Thoracic aorta (tissue), 2 donors: ENCODE data around the gene PGM2. TPM values are rescaled to one million over a fixed set of nuclear protein-coding genes. Genes with fewer than 3 reads are reported as not detected.
A peak's percentile ranks its signal among the peaks of the same experiment; 100 is the strongest.

Experiments used
- ATAC-seq: fragments of 150-250 bp; one replicate; pipeline ENCODE4 v1.8.0; 2017; ENCODE audit warnings: low read depth; ENCODE audit not compliant: insufficient number of reproducible peaks, low FRiP score
- DNase-seq: peaks from one replicate; pipeline ENCODE4 v3.0.0-alpha.2; 2020; ENCODE audit warnings: low spot score
- H3K27ac ChIP-seq, 2 donors: fragments of 200-600 bp; sonication (generic); 1 replicate in 1 of 2; 2 replicates in 1 of 2; pipeline ENCODE4 v1.5.1; 2016; ENCODE audit warnings: mild to moderate bottlenecking in 2 of 2, moderate library complexity in 2 of 2
- H3K27me3 ChIP-seq: fragments of 200-600 bp; sonication (generic); replicated peaks from 2 replicates; pipeline ENCODE4 v1.6.0; 2016; ENCODE audit warnings: mild to moderate bottlenecking; ENCODE audit not compliant: insufficient read depth
- H3K36me3 ChIP-seq: fragments of 200-600 bp; sonication (generic); one replicate; pipeline ENCODE4 v1.5.1; 2016
- H3K4me1 ChIP-seq, 2 donors: fragments of 200-600 bp; sonication (generic); 1 replicate in 1 of 2; 2 replicates in 1 of 2; pipeline versions ENCODE4 v1.5.1 to v1.6.0; 2016; ENCODE audit warnings: low read depth in 2 of 2, mild to moderate bottlenecking in 1 of 2; ENCODE audit not compliant: control insufficient read depth in 1 of 2
- H3K4me3 ChIP-seq: fragments of 200-600 bp; sonication (generic); 2 replicates; pipeline ENCODE4 v1.5.1; 2016; ENCODE audit warnings: mild to moderate bottlenecking
- H3K9me3 ChIP-seq: fragments of 200-600 bp; sonication (generic); 2 replicates; pipeline ENCODE4 v1.5.1; 2016
- CTCF ChIP-seq: fragments of 200-600 bp; sonication (generic); IDR thresholded peaks from one replicate; pipeline ENCODE4 v1.5.1; 2019; ENCODE audit warnings: antibody characterized with exemption
- total RNA-seq, 2 donors: library from RNA; depleted of rRNA; stranded (reverse); fragments of >200 nt; gene quantifications; one replicate each; pipeline versions ENCODE4 v1.1.0 to v1.2.3, GENCODE V29; 2016

Gene PGM2
- total RNA-seq, 2 donors from 2014 or later, result 22.9 to 29.1 TPM

DNA sequence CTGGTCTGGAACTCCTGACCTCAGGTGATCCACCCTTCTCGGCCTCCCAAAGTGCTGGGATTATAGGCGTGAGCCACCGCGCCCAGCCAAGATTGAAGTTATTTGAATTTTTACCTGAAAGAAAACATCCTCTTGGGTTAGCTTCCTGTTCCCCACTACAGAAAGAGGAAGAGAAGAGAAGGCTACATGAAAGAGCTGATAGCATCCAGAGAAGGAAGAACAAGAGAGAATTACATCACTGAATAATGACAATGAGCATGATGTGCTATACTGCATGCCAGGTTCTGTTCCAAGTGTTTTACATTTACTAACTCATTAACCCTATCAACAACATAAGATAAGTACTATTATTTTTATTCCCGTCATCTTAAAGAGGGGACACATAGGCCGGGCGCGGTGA is 52.9 kb downstream of the PGM2 start:
- H3K4me1 ChIP-seq, result peaks cover 4 to 12% of the 10 kb centered on the region in 2 donors
- no peaks in the 10 kb centered on the region for H3K36me3 ChIP-seq
- H3K27ac ChIP-seq, result no peak overlapping the region
- ATAC-seq, result no peak
- no peak overlapping the region for H3K4me3 ChIP-seq
- H3K27me3 ChIP-seq, result no peaks in the 10 kb centered on the region
- no peaks in the 10 kb centered on the region for H3K9me3 ChIP-seq
- DNase-seq, result no peak
- no peak for TF ChIP-seq CTCF

DNA sequence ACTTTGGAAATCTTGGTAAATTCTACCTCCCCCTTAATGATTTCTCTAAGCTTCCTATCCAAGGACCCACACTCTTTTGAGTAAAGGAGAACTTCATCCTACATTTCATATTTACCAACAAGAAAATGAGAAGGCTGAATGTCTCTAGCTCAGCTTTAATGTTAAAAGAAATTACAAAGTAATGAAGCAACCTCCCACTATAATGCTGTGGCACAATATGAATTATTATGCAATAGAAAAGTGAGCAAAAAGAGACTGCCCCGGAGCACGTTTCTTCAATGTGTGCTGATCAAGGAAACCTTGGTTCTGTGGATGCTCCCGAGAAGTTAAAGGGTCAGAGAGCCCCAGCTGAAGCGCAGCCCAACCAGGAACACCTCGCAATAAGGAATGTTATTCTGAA is 55.3 kb downstream of the PGM2 start:
- H3K27me3 ChIP-seq, result no peaks in the 10 kb centered on the region
- H3K36me3 ChIP-seq, result no peaks in the 10 kb centered on the region
- peaks cover 14 to 30% of the 10 kb centered on the region in 2 donors for H3K4me1 ChIP-seq
- no peak for ATAC-seq
- H3K4me3 ChIP-seq, result no peak overlapping the region
- H3K9me3 ChIP-seq, result no peaks in the 10 kb centered on the region
- H3K27ac ChIP-seq, result no peak overlapping the region
- TF ChIP-seq CTCF, result no peak
- DNase-seq, result no peak

- ATAC-seq, result no peak
- Histone ChIP-seq H3K27ac (no peak overlapping the region), H3K27me3 (no peaks in the 10 kb centered on the region), H3K4me3 (no peak overlapping the region), H3K36me3 (no peaks in the 10 kb centered on the region), H3K4me1 (peaks cover 14 to 25% of the 10 kb centered on the region in 2 donors), H3K9me3 (no peaks in the 10 kb centered on the region)
- no peak for DNase-seq
- TF ChIP-seq CTCF, result no peak
Measured at GRCh38 chr4:37882665-37883296, 56.3 kb downstream of the PGM2 start.

GRCh38 chr4:37884855-37885487 is 58.5 kb downstream of the PGM2 start:
- H3K4me1 ChIP-seq, result peaks cover 14 to 31% of the 10 kb centered on the region in 2 donors
- DNase-seq (no peak), ATAC-seq (peak; percentile 26)
- peak; percentile 16 for TF ChIP-seq CTCF
- H3K36me3 ChIP-seq, result no peaks in the 10 kb centered on the region
- no peaks in the 10 kb centered on the region for H3K9me3 ChIP-seq
- peak overlapping the region; percentile 74 to 81 for H3K27ac ChIP-seq
- H3K27me3 ChIP-seq, result no peaks in the 10 kb centered on the region
- H3K4me3 ChIP-seq, result peak overlapping the region; percentile 50

DNA sequence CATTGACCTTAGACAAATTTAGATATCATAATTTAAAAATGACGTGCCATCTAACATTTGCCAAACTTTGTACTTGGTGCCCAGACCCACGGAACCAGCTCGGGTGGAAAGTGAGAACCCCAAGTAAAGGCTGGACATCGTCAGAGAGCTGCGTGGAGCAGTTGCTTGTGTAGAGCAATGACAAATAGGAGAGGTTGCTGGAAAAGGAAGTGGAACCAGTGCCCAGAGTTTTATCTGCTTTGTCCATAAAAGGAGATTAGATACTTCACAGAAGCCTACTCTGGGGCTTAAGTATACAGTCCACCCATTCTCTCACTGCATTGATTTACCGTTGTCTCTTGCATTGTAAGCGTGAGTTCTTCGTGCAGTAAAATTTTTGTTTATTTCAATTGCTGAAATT is 59.0 kb downstream of the PGM2 start:
- Histone ChIP-seq H3K4me3 (peak overlapping the region; percentile 50), H3K9me3 (no peaks in the 10 kb centered on the region), H3K36me3 (no peaks in the 10 kb centered on the region), H3K27ac (peak overlapping the region; percentile 74 to 81), H3K4me1 (peaks cover 14 to 31% of the 10 kb centered on the region in 2 donors), H3K27me3 (no peaks in the 10 kb centered on the region)
- DNase-seq (no peak), ATAC-seq (peak; percentile 46)
- no peak for TF ChIP-seq CTCF
